LNCAP (cell line): ENCODE results near the gene UBAP1.
A peak's percentile ranks its signal among the peaks of the same experiment; 100 is the strongest.

Experiments
- CTCF ChIP-seq: fragments of 450-650 bp; IDR thresholded peaks from 2 replicates; pipeline ENCODE4 v1.5.1; 2017; ENCODE audit warnings: mild to moderate bottlenecking

Gene UBAP1

GRCh38 chr9:34178436-34179212, at the start of gene UBAP1:
TSS of gene UBAP1 (plus strand) at chr9:34179043. CDS start at chr9:34220915, 41,872 bp downstream.
- TF ChIP-seq CTCF = no peak

- TF ChIP-seq CTCF = no peak
Measured at GRCh38 chr9:34131571-34131970, 47.3 kb upstream of the UBAP1 start.

DNA sequence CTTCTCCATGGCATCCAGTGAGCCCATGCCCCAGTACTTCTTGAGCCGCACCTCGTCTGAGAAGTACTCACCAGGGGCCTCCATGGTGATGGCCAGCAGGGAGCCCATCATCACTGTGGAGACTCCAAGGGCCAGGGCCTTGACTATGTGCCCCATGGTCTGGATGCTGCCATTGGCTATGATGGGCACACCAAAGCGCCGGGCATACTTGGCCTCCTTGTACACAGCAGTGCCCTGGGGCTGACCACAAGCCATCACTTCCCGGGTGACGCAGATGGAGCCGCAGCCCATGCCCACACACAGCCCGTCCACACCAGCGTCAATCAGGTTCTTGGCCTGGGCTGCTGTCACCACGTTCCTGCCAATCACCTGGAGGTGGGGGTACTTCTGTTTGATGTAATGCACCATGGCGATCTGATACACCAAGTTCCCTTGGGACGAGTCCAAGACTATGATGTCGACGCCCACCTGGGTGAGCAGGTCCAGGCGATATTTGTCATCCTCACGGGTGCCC, 45.4 kb upstream of the UBAP1 start:
- TF ChIP-seq CTCF = no peak

- TF ChIP-seq CTCF = no peak
Measured at GRCh38 chr9:34134521-34134920, 44.3 kb upstream of the UBAP1 start.

DNA sequence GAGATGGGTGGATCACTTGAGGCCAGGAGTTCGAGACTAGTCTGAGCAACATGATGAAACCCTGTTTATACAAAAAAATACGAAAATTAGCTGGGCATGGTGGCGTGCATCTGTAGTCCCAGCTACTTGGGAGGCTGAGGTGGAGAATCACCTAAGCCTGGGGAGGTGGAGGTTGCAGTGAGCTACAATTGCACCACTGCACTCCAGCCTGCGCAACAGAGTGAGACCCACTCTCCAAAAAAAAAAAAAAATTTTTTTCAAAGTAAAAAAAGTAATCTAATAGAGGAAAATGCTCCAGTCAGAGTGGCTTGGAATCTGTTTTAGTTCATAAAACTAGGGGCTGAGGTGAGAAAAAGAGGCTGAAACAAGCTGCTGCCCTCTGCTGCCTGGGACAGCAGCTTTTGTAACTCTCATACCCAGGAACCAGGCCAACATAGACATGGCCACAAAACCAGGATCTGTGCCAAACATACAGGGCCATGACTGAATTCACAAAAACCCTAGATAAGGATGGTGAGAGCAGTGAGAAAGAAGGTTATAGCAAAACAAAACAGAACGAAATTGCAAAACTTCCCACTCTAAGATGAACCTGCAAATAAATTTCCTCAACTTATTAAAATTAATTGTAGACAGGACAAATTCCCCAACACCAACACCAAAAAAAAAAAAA, 39.2 kb upstream of the UBAP1 start:
- peak; percentile 67 for TF ChIP-seq CTCF

DNA sequence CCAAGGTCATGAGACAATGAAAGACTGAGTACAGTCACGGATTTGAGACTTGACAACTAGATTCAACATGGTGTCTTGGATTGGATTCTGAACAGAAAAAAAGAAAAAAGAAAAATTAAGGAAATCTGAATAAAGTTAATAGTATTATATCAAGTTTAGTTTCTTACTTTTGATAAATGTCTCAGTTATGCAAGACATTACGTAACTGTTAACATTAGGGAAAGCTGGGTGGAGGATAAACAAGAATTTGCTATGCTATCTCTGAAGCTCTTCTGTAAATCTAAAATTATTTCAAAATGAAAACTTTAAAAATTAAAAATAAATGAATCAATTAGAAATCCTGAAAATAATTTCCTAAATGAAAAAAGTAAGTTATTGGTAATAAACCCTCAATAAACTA, 38.0 kb upstream of the UBAP1 start:
- TF ChIP-seq CTCF = no peak

DNA sequence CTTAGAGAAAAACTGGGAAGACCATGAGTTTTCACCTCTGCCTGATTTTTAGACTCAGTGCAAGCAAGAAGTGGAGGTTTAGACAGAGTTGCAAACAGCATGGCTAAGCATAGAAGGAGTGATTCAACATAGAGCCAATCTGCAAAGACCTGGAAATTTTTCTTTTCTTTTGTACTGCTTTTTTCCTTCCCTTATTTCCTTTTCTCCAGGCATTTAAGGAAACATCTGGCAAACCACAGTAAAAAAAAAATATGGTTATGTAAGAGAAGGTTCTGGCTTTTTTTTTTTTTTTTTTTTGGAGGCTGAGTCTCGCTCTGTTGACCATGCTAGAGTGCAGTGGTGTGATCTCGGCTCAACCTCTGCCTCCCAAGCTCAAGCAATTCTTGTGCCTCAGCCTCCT, 35.7 kb upstream of the UBAP1 start:
- no peak for TF ChIP-seq CTCF
